Loucy (cell line): Measurements from ENCODE around the gene AP1M2.

Source experiments
- H2AFZ ChIP-seq: fragments of 200-600 bp; sonication (generic); 2 replicates; pipeline ENCODE4 v1.6.0; 2016; ENCODE audit warnings: antibody characterized with exemption, mild to moderate bottlenecking, low read length, moderate library complexity
- H3F3A ChIP-seq: fragments of 200-600 bp; 2 replicates; pipeline ENCODE4 v1.6.0; 2016; ENCODE audit warnings: antibody characterized with exemption, low read depth, mild to moderate bottlenecking
- H3K27me3 ChIP-seq: fragments of 200-600 bp; sonication (generic); 2 replicates; pipeline ENCODE4 v1.6.1; 2014; ENCODE audit warnings: low read length, mild to moderate bottlenecking; ENCODE audit not compliant: insufficient read depth, poor library complexity, severe bottlenecking
- H3K36me3 ChIP-seq: fragments of 200-600 bp; sonication (generic); 2 replicates; pipeline ENCODE4 v1.6.1; 2016; ENCODE audit warnings: low read length; ENCODE audit not compliant: insufficient read depth
- H3K4me1 ChIP-seq: fragments of 200-600 bp; sonication (generic); 2 replicates; pipeline ENCODE4 v1.5.1; 2014; ENCODE audit warnings: low read length, mild to moderate bottlenecking; ENCODE audit not compliant: insufficient read depth, poor library complexity, severe bottlenecking
- H3K4me2 ChIP-seq: fragments of 200-600 bp; sonication (generic); 2 replicates; pipeline ENCODE4 v1.6.0; 2014; ENCODE audit warnings: antibody characterized with exemption, low read length, low read depth, mild to moderate bottlenecking; ENCODE audit not compliant: poor library complexity, severe bottlenecking
- H3K4me3 ChIP-seq: fragments of 200-600 bp; sonication (generic); 2 replicates; pipeline ENCODE4 v1.5.1; 2014; ENCODE audit warnings: low read length, mild to moderate bottlenecking, mixed read lengths; ENCODE audit not compliant: poor library complexity, severe bottlenecking
- H3K79me2 ChIP-seq: fragments of 200-600 bp; sonication (generic); 2 replicates; pipeline ENCODE4 v1.6.1; 2014; ENCODE audit warnings: low read length; ENCODE audit not compliant: insufficient read depth
- H3K9ac ChIP-seq: fragments of 200-600 bp; sonication (generic); 2 replicates; pipeline ENCODE4 v1.6.0; 2014; ENCODE audit warnings: mild to moderate bottlenecking, low read depth, low read length, moderate library complexity; ENCODE audit not compliant: poor library complexity, severe bottlenecking
- H3K9me2 ChIP-seq: fragments of 200-600 bp; sonication (generic); replicated peaks from 2 replicates; pipeline ENCODE4 v1.6.1; 2016; ENCODE audit warnings: low read depth, low read length, mixed read lengths
- H3K9me3 ChIP-seq: fragments of 200-600 bp; sonication (generic); 2 replicates; pipeline ENCODE4 v1.6.1; 2014; ENCODE audit warnings: mild to moderate bottlenecking, antibody characterized with exemption, low read length, low read depth; ENCODE audit not compliant: insufficient read depth
- H4K20me1 ChIP-seq: fragments of 200-600 bp; sonication (generic); 2 replicates; pipeline ENCODE4 v1.6.0; 2014; ENCODE audit warnings: antibody characterized with exemption, low read length, mild to moderate bottlenecking; ENCODE audit not compliant: insufficient read depth, poor library complexity, severe bottlenecking
- CTCF ChIP-seq: fragments of 200-600 bp; sonication (generic); conservative IDR thresholded peaks from 2 replicates; pipeline ENCODE4 v1.5.1; 2014; ENCODE audit warnings: mild to moderate bottlenecking, antibody characterized with exemption, low read length
- EZH2phosphoT487 ChIP-seq: fragments of 200-600 bp; IDR thresholded peaks from 2 replicates; pipeline ENCODE4 v1.6.1; 2018; ENCODE audit warnings: antibody characterized with exemption, mild to moderate bottlenecking, moderate library complexity, borderline replicate concordance

AP1M2 gene

DNA sequence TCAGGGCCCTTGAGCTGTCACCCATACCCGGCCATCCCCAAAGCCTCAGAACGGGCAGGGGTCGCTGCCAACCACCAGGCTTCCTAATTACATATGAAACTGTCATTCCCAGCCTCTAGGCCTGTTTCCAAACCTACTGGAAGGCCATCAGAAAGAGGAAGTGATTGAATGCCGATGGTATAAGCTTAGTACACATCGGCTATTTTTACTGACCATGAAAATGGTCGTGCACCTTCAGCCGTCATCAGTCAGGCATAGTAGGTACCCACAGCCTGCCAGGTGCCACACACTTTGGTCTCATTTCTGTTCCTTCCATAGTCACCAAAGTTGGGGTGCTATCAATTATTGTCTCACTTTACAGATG is 31.5 kb downstream of the AP1M2 start:
- Histone ChIP-seq H3K9ac (peak overlapping the region; percentile 90), H3K27me3 (no peaks in the 10 kb centered on the region), H3K9me2 (no peaks in the 10 kb centered on the region), H2AFZ (no peak overlapping the region), H4K20me1 (peaks cover 6% of the 10 kb centered on the region), H3K79me2 (peaks cover 57% of the 10 kb centered on the region), H3F3A (peaks cover 36% of the 10 kb centered on the region), H3K9me3 (no peaks in the 10 kb centered on the region), H3K36me3 (peaks cover 69% of the 10 kb centered on the region; the same call in 1 of the 2 replicates), H3K4me2 (peak overlapping the region; percentile 75), H3K4me3 (peak overlapping the region; percentile 59), H3K4me1 (peaks cover 56% of the 10 kb centered on the region)
- no peak for TF ChIP-seq CTCF
- no peak for TF ChIP-seq EZH2phosphoT487

- Histone ChIP-seq H3K4me3 (peak overlapping the region; percentile 59), H3K79me2 (peaks cover 57% of the 10 kb centered on the region), H3K9me2 (no peaks in the 10 kb centered on the region), H3K9ac (peak overlapping the region; percentile 90), H3K9me3 (no peaks in the 10 kb centered on the region), H3K27me3 (no peaks in the 10 kb centered on the region), H3K36me3 (peaks cover 69% of the 10 kb centered on the region; the same call in 1 of the 2 replicates), H3K4me1 (peaks cover 56% of the 10 kb centered on the region), H3F3A (peaks cover 36% of the 10 kb centered on the region), H3K4me2 (peak overlapping the region; percentile 75), H2AFZ (no peak overlapping the region), H4K20me1 (peaks cover 6% of the 10 kb centered on the region)
- TF ChIP-seq EZH2phosphoT487 (no peak), CTCF (no peak; the same call in 1 of the 2 replicates)
These were observed 32.1 kb downstream of the AP1M2 start for GRCh38 chr19:10554760-10555609.

GRCh38 chr19:10553943-10554381 is 33.1 kb downstream of the AP1M2 start:
- H4K20me1 ChIP-seq, result peaks cover 4% of the 10 kb centered on the region
- H3K79me2 ChIP-seq, result peaks cover 57% of the 10 kb centered on the region
- peaks cover 52% of the 10 kb centered on the region for H3K4me1 ChIP-seq
- H3K4me3 ChIP-seq, result peak overlapping the region; percentile 59
- no peaks in the 10 kb centered on the region for H3K27me3 ChIP-seq
- H2AFZ ChIP-seq, result no peak overlapping the region
- no peaks in the 10 kb centered on the region for H3K9me3 ChIP-seq
- H3K36me3 ChIP-seq, result peaks cover 67% of the 10 kb centered on the region; the same call in 1 of the 2 replicates
- peak overlapping the region; percentile 90 for H3K9ac ChIP-seq
- peak overlapping the region; percentile 77 for H3K4me2 ChIP-seq
- no peak for TF ChIP-seq EZH2phosphoT487
- no peak for TF ChIP-seq CTCF
- no peaks in the 10 kb centered on the region for H3K9me2 ChIP-seq
- H3F3A ChIP-seq, result peaks cover 36% of the 10 kb centered on the region
